DMS 273 (cell line): Measurements from ENCODE around the gene CLEC16A.
A peak's percentile ranks its signal among the peaks of the same experiment; 100 is the strongest.

Experiments
- DNase-seq: peaks from one replicate; lab custom pipeline; 2025; ENCODE audit not compliant: unreplicated experiment; lab: John Stamatoyannopoulos, UW

The CLEC16A gene

DNA sequence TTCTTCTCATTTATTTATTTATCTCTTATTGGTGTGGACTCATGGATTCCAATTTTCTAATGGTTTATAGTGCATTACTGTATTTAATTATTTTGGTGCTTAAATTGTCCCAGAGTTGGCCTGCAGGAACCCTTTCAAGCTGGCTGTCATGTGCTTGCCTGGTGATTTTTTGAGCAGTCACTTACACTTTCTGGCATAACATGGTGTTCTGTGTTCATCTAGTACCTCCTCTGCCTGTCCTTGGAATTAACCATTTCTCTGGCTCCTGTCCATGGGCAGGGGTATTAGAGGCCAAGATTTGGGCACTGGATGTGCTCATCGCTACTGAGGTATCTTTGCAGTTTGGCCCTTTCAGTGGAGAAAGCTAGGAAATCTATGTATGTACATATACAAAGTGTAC is 67.0 kb downstream of the CLEC16A start:
- no peak for DNase-seq

DNA sequence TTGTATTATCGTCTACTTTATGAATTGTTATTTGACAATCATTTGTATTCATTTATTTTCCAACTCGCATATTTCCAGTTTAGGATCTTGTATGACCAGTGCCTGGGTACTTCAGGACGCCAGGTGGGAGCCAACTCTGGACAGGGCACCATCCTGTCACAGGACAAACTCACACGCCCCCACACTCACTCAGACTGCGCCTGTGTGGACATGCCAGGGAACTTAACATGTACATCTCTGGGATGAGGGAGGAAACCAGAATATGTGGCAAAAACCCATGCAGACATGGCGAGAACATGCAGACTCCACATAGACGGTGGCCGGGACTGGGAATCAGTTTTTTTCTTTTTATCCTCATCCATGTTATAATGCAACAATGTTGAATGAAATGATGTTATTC is 68.5 kb downstream of the CLEC16A start:
- DNase-seq = no peak

DNA sequence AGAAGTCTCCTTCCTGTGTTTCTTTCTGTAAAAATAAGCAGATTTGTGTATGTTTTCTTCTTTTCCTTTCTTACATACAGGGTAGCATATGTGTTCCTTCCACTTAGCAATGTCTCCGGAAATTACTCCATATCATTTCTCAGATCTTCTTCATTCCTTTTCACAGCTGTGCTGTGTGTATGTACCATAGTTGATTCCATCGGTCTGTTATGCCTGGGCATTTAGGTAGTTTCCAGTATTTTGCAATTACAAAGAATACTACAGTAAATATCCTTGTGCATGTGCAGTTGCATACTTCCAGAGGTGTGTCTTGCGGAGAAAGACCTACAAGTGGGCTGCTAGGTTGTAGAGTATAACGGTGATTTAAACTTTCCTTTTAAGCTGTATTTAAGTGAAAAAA is 69.8 kb downstream of the CLEC16A start:
- DNase-seq = no peak

DNA sequence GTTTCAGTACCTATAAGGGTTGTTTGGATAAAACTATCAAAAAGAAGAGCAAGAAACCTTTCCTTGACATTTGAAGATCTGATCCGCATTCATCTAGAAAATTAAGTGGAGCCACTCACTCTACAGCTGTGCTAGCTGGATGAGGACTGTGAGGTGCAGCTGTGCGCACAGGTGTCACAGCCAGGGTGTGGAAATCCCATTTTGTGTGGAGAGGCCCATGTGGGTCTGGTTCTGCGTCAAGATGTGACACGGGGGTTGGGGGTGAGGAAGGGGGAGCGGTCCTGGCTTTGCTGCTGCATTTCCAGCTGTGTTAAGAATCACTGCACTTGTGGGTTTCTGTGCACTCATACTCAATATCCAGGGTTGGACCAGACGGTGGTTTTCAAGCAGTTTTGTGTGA is 70.7 kb downstream of the CLEC16A start:
- DNase-seq = no peak

DNA sequence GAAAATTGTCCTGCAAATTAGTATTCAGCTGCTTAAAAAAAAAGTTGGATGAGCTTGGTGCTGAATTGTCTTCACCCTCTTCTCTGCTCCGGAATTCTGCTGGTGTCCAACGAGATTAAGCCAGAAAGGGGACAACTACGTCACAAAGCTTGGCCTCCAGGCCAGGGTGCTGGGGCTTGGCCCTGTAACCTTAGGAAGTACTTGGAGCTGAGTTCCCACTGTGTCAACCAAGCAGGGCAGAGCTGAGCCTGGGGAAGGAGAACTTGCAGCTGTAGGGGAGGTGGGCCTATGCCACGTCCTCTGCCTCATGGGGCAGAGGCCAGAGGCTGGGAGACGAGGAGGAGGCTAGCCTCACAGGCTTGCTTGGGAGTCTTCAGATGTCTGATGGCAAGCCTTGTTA is 71.2 kb downstream of the CLEC16A start:
- DNase-seq = no peak

GRCh38 chr16:11016524-11016988 is 72.2 kb downstream of the CLEC16A start:
- no peak for DNase-seq

DNA sequence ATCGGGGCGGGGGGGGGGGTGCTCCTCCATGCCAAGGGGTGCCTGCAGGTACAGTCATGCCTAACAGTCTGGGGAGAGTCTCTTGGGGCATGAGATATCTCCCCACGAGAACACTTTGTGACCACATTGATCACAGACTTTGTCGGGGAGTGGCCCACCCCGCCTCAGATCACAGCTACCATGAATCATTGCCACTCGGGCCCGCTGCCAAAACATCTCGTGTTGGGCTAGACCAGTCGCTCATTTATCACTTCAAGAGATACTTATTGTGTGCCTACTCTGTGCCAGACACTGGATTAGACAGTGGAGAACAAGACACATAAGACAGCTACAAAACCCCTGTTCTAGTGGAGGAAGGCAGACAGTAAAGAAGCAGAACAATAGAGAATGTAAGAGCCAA is 72.6 kb downstream of the CLEC16A start:
- no peak for DNase-seq

DNA sequence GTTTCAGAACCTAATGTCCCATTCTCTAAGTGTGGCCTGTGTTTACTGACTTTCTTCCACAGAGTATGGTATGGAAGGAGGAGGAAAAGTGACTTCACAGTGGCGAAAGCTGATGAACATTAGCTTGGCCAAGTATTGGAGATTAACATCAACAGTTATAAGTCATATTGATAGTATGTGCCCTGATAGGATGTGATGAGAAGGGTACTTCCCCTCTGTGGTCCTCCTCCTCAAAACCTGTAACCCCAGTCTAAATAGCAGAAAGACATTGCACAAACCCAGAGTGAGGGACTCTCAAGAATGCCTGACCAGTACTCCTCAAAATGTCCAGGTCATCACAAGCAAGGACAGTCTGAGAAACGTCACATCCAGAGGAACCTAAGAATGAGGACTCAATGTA is 73.1 kb downstream of the CLEC16A start:
- DNase-seq = no peak

GRCh38 chr16:11020388-11020787 is 76.0 kb downstream of the CLEC16A start:
- DNase-seq = no peak

GRCh38 chr16:11020792-11021551 is 76.6 kb downstream of the CLEC16A start:
- peak; percentile 17 for DNase-seq

- no peak for DNase-seq
Measured at GRCh38 chr16:11022002-11022401, 77.6 kb downstream of the CLEC16A start.

DNA sequence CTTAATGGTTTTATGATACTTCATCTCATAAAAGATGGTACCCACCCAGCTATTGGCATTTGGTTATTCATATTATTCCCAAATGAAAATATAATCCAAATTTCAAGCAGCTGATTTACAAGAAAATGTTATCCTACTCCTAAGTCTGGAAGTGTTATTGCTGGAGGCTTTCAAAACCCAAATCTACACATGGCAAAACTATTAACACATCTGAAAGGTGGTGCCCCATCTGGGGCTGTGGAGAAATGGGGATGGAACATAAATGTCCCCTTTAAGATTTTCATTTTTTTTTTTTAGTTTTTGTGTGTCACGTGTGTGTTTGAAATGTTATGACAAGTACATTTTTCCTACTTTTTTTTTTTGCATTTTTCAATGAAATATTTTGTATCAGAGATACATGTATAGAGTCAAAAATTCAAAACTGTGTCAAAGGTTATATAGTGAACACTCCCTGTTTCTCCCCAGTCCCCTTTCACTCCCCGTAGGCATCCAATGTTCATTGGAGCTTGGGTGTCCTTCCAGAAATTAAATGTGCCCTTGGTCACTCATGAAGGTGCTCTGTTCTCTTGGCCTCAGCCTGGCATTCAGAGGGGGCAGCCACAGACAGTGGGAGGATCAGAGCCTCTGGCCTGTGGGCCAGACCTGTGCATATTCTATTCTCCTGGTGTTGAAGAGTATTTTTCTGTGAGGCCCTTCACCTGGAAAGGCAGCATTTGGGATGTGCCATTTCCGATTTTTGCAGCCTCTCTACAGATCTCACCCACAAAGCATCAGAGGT is 79.1 kb downstream of the CLEC16A start:
- no peak for DNase-seq

DNA sequence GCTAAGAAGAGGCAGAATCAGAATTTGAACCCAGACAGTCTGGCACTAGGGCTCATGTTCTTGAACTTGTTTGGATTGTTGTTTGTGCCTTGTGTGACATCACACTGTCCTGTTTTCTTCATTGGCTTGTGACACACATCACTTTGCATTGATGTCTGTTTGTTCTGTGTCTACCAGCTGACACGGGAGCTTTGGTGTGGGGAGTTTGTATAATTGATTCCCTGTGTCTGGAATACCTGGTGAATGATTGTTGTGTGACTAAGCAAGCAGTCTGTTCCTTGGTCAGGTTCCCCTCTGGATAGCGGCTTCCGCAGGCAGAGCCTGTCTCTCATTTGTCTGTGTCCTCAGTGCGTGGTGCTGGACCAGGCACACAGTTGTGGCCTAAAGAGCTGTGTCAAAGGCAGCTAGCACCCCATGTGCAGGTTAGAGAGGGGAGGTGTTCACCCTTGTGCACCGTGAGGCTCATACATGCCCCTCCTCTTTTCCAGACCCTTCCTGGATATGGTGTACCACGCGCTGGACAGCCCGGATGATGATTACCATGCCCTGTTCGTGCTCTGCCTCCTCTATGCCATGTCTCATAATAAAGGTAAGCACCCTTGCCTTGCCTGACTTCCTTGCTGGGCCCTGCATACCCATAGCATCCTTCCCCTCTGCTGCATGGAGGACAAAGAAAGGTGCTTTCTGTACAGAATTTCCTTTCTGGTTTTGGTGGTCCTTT is 80.1 kb downstream of the CLEC16A start:
- DNase-seq = no peak

DNA sequence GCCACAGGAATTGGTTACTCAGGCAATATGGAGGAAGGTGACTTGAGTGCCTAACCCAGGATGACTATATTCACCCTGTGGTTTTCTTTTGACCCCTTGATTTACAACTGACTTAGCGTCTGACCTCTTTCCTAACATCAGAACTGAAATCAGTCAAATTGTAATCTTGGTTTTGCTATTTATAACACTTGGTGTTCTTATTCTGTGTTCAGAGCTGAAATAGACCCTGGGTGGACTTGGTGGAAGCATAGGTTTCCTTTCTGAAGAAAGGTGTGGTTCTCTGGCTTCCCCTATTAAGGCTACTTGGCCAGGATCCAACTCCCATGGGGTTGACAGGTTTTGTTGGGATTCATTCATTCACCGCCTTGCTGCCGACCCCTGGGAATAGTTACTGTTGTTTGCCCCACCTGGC is 80.8 kb downstream of the CLEC16A start:
- peak; percentile 12 for DNase-seq

DNA sequence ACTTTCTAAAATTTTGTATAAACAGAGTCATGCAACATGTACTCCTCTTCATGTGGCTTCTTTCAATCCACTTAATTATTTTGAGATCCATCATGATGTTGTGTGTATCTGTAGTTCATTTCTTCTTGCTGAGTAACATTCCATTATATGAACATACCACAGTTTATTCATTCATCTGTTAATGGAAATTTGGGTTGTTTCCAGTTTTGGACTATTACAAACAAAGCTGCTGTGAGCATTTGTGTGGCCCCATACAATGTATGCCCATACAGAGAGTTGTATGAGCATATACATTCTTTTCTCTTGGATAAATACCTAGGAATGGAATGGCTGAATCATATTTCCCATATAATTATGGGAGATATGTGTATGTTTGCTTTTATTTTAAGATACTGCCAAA is 85.6 kb downstream of the CLEC16A start:
- DNase-seq = no peak

GRCh38 chr16:11030990-11031510 is 86.7 kb downstream of the CLEC16A start:
- no peak for DNase-seq

DNA sequence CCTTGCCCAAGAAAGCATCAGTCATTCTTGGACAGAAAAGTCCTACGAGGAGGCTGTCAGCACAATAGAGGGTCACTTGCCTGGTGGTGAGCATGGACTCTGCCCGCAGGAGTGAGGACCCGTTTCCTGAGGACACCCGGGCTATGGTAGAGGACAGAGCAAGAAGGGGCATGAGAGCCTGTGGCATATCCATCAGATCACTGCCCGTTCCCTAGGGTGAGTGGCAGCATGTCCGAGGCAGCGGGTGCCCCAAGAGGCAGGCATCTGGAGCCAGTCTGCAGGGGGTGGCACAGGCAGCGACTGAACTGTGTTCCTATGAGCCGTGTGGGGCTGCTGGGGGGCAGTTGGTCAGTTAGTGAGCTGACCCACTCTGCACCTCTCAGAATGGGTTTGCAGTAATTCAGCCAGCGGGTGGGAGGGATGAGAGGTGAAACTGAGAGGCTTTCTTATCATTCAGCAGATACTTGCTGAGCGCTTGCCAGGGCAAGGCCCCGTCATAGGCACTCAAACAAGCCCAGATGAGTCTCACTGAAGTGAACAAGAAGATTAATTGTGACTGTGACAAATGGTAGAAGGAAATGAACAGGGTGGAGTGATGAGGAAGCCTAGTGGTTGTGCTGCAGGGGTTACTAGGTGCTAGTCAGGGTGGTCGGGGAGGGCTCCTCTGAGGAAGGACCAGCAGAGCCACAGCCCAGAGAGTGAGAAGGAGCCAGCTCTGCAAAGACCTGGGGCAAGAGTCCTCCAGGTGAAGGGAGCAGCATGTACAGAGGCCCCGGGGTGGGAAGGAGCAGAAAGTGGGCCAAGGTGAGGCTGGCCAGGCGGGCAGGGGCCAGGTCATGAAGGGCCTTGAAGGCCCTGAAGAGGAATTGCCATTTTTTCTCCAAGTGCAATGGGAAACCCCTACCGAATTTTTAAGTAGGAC is 87.9 kb downstream of the CLEC16A start:
- no peak for DNase-seq

- no peak for DNase-seq
Measured at GRCh38 chr16:11032922-11033291, 88.5 kb downstream of the CLEC16A start.

GRCh38 chr16:11033629-11034420 is 89.5 kb downstream of the CLEC16A start:
- no peak for DNase-seq

- no peak for DNase-seq
Measured at GRCh38 chr16:11034481-11034931, 90.1 kb downstream of the CLEC16A start.
